GM19455 (cell line): Measurements from ENCODE around the gene BTBD17.

ENCODE experiments used
- ATAC-seq: cut with Tn5 transposase; IDR thresholded peaks from one replicate; pipeline ENCODE4 v1.9.1; 2021; ENCODE audit not compliant: unreplicated experiment

BTBD17 gene

GRCh38 chr17:74362069-74362405, 369 bp upstream of the BTBD17 start:
- ATAC-seq = no peak

GRCh38 chr17:74360899-74361229, 804 bp downstream of the BTBD17 start:
- ATAC-seq = no peak

- ATAC-seq = no peak
These were observed 1.8 kb downstream of the BTBD17 start for GRCh38 chr17:74359916-74360315.

- ATAC-seq = no peak
These were observed 3.0 kb downstream of the BTBD17 start for GRCh38 chr17:74358697-74359096.

- no peak for ATAC-seq
These were observed 4.2 kb downstream of the BTBD17 start for GRCh38 chr17:74357466-74357809.

- ATAC-seq = no peak
These were observed 4.8 kb downstream of the BTBD17 start for GRCh38 chr17:74356646-74357465.

GRCh38 chr17:74355065-74355464, 6.6 kb downstream of the BTBD17 start:
- no peak for ATAC-seq

- ATAC-seq = no peak
These were observed 7.1 kb downstream of the BTBD17 start for GRCh38 chr17:74354561-74354960.

GRCh38 chr17:74354123-74354522, 7.5 kb downstream of the BTBD17 start:
- ATAC-seq = no peak

GRCh38 chr17:74353446-74354060, 8.1 kb downstream of the BTBD17 start:
- ATAC-seq = no peak

GRCh38 chr17:74351552-74352210, 10.0 kb downstream of the BTBD17 start:
- ATAC-seq = no peak

- ATAC-seq = no peak
These were observed 11.2 kb downstream of the BTBD17 start for GRCh38 chr17:74350486-74350885.

GRCh38 chr17:74349120-74349519, 12.5 kb downstream of the BTBD17 start:
- ATAC-seq = no peak

GRCh38 chr17:74347646-74348045, 14.0 kb downstream of the BTBD17 start:
- no peak for ATAC-seq

GRCh38 chr17:74345433-74346241, 16.0 kb downstream of the BTBD17 start:
- no peak for ATAC-seq

GRCh38 chr17:74344658-74345057, 17.0 kb downstream of the BTBD17 start:
- no peak for ATAC-seq

GRCh38 chr17:74343526-74344284, 18.0 kb downstream of the BTBD17 start:
- ATAC-seq = no peak

GRCh38 chr17:74343121-74343520, 18.5 kb downstream of the BTBD17 start:
- ATAC-seq = no peak

GRCh38 chr17:74342224-74342623, 19.4 kb downstream of the BTBD17 start:
- ATAC-seq = no peak

GRCh38 chr17:74340470-74341023, 21.1 kb downstream of the BTBD17 start:
- no peak for ATAC-seq
